HG02981 (cell line): ENCODE data around the gene CIBAR2.

Experiments used
- ATAC-seq: cut with Tn5 transposase; IDR thresholded peaks from one replicate; pipeline ENCODE4 v1.9.1; 2021; ENCODE audit warnings: mild to moderate bottlenecking, moderate library complexity; ENCODE audit not compliant: unreplicated experiment

Gene CIBAR2

DNA sequence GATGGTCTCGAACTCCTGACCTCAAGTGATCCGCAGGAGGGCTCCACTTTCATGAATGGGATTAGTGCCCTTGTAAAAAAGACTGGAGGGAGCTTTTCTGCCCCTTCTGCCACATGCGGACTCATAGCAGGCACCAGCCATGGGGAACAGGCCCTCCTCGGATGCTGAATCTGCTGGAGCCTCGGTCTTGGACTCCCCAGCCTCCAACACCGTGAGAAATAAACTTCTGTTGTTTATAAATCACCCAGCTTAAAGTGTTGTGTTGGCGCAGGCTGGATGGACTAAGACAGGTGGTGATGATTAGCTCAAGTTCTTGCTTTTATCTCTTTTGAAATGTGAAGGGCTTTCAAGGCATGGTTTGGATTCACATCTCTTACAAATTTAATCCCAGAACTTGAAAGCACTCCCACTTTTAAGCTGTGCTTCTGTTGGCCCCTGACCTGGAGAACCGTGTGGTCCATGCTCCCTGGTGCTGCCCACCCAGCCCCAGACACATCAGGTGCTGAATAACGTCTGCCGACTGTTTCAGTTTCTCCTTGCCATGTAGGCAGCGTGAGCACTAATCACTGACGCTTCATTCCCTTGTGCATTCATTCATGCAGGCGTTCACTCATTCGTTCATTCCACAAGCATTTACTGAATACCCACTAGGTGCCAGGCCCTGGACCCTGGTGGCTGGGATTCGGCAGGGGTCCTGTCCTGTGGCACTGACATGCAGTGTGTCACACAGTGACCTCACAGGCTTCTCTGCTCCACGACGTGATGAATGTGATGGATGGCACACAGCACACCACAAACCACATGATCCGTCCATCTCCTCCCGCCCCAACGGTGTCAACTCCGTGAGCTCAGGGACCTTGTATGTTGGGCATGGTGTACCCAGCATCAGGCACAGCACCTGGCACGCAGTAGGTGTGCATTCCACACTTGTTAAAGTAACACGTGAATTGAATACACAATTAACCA lies 8.9 kb downstream of the CIBAR2 start:
- peak; percentile 50 for ATAC-seq

DNA sequence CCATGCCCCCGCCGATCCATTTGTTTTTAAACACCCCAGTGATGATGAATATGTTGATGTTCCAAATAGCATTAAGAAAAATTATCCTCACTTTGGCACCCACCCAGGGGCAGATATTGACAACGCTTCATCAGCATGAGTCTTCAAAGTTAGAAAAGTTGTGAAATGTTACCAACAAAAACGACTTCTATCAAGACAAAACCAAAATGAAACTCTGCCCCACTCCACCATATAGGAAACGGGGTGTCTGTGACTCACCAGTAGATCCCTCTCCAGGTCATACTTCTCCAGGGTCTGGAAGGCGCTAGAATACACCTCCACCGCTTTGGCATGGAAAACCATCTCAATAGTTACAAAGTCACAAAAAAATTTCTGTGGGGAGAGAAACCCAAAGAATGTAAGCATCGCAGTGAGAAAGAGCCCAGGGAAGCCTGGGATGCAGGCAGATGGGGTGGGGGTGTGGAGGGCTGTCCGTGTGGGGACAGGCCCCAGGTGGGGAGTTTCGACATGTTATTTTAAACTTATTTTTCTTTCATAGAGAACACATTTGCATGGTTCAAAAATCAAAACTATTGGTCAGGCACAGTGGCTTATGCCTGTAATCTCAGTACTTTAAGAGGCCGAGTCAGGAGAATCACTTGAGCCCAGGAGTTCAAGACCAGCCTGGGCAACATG lies 10.2 kb downstream of the CIBAR2 start:
- ATAC-seq: no peak

DNA sequence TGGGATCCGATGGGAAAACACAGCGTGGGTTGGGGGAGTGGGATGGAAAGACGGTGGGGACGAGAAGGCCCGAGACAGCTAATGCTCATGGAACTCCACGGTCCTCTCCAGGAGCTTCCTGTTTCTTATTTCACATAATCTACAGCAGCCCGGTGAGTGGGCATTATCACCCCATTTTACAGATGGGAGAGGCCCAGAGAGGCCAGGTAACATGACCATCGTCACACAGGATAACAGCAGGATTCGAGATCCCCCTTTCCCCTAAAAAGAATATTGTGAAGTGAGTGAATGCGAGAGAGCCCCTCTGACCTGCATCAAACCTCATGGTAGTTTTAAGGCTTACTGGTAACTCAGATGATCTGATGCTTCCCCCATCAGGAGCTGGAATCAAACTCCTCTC lies 12.0 kb downstream of the CIBAR2 start:
- ATAC-seq: no peak

DNA sequence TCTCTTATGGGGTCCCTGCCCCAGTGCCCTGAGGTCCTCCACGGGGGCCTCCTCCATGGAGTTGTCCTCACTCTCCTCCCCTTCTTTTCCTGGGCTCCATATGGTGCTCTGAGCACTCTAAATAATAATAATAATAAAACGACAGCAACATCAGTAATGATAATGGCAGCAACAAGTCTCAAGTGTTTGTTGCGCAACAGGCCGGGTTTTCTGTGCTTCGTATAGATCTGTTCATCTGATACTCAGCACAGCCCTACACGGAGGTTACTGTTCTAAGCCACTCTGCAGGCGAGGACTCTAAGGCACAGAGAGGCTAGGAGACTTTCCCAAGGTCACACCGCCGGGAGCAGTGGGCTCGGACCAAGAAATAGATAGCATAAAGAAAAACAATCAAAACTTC lies 13.7 kb downstream of the CIBAR2 start:
- no peak for ATAC-seq

DNA sequence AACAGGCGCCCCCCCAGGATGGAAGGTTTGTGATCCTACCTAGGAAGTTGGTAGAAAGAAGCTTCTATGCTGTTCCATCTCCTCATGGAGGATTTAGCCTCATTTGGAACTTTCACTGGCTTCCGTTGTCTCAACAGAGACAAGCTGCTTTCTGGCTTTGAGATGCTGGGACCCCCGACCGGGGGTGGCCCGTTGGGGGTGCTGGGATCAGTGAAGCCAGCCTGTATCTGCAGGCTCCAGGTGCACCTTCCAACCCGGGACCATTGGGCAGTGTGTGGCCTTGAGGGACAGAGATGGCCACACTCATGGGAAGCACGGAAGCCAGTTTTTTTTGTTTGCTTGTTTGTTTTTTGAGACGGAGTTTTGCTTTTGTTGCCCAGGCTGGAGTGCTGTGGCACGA lies 15.4 kb downstream of the CIBAR2 start:
- ATAC-seq: no peak

DNA sequence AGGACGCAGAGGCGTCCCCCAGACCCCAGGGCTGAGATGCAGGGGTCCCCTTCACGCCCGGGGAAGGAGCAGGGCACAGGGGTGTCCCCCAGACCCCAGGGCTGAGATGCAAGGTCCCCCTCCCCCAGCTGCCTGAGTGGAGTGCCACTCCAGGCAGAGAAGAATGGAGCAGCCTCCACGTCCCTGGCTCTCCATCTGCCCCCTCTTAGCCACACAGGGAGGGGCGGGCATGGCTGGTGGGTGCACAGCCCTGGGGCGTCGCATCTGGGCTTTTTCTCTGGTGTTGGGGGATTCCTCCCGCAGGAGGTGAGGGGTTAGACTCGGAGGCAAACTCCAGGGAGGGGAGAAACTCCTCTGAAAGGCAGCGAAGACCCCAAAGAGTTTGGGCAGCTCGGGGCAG lies 17.5 kb downstream of the CIBAR2 start:
- no peak for ATAC-seq

DNA sequence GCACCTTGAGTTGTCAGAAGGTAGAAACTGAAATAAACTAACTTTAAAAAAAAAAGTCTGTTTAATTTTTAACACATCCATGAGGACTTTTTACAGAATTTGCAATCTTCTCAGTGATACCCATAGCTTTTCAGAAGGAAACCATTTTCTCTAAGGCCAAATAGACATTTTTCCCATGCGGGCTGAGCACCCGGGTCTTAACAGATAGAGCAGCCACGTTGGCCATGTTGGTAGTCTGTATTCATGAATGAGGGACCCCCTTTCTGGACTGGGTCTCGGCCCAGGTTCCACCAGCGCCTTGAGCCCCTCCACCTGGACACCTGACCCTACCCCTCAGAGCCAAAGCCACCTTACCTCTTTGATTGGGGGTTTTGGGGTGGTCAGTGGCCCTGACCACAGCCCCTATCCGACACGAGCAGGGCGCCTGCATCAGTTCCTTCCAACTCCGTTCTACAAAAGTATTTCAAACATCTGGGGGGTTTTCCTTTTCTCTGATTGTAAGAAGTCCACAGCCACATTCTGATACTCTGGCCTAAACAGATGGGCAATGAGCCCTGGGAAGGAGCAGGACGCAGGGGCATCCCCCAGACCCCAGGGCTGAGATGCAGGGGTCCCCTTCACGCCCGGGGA lies 18.0 kb downstream of the CIBAR2 start:
- ATAC-seq: no peak

DNA sequence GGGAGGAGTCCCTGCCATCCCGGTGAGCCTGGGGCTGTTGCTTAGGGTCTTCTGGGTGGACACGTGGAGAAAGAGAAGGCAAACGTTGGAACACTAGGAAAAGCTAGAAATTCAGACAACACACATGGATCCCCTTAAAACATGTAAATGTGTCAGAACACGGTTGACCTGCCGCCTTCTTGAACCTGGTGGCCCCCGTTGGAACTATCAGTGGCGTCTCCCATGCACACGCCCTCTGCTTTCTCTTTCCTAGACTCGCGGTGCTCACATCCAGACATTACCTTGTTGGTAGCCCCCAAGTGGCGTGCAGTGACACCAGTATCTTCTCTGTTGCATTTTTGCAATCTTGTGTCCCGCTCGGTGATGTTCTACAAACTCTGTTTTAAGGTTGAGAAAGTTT lies 18.6 kb downstream of the CIBAR2 start:
- ATAC-seq: no peak

DNA sequence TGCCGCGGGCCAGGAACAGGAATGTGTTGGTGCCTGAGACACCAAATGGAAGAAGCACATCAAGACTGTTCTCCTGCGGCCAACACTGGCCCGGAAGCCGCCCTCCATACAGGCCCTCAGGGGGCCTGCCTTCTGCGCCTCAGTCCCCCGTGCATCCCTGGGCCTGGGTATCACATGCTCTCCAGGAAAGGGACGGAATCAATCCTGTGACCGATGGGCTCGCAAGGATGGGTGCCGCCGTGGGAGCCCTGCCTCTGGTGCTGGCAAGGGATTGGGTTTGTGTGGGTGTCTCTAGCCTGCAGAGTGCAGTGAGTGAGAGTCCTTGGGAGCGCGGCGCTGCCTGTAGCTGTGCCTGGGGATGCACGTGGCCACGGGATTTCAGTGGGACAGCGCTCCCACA lies 19.4 kb downstream of the CIBAR2 start:
- no peak for ATAC-seq

DNA sequence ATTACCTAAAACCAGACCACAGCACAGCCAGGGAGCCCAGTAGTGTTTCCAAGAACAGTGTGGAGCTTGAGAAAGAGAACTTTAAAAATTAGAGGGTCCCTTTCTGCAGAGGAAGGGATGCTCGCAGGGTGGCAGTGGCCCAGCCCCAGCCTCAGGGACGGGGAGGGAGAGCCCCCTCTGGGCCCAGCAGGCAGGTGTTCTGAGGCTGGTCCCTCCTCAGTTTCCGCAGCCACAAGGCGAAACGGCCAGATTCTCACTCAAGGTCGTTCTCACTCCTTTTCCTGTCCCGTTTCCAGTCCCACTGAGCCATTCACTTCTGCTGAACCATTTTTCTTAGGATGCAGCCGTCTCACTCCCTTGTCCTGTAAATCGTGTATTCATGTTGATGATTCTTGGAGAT lies 20.0 kb downstream of the CIBAR2 start:
- no peak for ATAC-seq

DNA sequence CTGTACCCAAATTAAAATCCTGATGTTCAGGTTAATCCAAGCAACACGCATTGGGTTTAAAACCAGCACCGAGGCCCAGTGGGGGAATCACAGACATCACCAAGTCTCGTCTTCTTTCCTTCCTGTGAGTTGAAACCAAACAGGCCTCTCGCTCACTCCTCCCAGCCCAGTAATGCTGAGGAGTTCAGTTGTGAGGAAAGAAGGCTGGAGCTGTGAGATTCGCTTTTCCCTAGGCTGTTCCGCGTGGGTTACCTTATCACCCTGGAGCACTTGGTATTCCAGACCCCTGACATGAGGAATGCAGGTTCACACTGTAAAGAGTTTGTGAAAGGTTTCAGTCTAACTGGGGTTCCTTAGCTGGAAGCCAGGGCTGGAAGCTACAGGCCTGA lies 20.8 kb downstream of the CIBAR2 start:
- no peak for ATAC-seq

DNA sequence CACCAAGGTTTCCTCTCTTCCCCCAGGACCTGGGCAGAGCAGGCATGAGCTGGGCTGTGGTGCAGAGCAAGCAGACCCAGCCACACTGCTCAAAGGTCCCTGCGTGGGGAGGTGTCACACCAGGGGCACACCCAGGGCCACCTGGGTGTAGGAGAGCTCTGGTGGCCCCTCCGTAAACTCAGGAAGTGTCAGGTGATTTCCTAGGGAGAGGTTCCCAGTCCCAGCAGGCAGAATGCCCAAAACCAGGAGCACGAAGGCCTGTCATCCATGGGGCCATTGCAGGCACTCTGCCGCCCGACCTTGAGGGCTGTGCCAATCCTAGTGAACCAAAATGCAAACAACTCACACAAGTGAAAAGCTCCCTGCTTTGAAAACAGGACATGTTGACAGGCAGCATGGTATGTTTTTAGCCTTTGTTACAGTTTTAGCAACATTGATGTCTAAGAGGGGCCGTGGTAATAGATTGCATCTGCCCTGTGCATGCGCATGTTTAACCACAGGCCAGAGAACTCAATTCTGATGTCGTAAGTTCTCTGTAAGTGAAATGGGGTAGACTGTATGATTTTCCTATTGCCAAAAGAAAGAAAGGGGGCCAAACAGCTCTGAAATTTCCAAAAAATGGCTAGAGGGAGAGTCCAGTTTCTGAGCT lies 21.3 kb downstream of the CIBAR2 start:
- no peak for ATAC-seq

DNA sequence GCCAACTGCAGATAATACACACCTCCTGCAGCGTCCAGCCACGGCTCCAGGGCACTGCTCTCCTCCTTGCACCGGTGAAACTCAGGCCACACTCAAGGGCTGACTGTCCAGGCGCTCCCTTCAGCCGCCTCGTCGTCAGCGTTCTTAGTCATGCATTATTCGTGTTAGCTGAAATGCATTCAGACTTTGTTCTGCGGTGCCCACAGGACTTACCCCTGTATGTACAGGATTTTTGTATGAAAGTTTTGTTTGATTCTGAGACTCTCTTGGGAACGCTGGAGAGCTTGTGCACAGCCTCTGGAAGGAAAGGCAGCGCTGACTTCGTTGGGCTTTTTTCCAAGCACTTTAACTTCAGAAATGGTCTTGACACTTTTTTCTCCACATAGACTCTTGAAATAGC lies 22.1 kb downstream of the CIBAR2 start:
- ATAC-seq: no peak

DNA sequence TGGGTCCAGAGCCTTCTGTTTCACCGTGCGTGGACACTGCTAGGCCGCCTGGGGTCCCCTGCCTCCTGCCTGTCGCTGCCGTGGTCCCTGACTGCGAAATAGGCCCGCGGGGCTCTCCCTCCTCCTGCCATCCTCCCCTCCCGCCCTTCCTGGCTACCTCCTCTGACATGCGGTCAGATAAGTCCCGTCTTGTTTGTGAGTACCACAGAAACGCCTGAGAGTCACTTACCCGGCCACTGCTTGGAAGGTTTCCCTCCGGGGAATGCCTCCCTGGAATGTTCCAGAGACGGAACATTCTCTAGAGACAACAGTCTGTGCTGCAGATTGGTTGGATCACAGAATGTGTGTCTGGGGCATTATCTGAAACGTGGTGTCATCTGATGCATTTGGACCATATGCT lies 22.7 kb downstream of the CIBAR2 start:
- ATAC-seq: no peak

DNA sequence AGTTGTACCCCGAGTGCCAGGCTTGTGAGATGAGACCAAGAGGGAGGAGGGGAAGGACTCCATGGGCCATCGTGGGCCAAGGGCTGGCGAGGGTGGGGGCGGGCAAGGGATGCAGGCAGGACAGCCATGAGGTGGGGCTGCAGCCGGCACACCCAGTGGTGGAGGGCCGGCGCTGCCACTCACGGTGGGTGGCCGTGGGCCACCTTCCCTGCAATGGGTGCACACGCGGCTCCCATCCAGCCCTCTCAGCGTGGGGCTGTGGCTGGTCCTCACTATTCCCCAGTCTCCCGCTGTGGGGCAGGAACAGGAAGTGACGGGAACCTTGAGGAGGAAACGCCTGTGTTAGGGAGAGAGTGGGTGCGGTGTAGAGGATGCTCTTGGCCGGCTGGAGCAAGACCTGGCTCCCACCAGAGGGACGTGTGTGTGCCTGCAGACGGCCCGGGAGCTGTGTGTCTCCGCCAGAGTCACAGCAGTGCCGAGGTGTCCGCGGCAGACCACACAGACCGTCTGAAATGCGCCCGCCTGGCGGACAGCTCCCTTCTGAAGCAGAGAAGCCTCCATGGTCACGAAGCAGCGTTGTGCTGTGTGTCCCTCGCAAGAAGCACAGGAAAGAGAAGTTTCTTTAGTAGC lies 23.6 kb downstream of the CIBAR2 start:
- no peak for ATAC-seq

DNA sequence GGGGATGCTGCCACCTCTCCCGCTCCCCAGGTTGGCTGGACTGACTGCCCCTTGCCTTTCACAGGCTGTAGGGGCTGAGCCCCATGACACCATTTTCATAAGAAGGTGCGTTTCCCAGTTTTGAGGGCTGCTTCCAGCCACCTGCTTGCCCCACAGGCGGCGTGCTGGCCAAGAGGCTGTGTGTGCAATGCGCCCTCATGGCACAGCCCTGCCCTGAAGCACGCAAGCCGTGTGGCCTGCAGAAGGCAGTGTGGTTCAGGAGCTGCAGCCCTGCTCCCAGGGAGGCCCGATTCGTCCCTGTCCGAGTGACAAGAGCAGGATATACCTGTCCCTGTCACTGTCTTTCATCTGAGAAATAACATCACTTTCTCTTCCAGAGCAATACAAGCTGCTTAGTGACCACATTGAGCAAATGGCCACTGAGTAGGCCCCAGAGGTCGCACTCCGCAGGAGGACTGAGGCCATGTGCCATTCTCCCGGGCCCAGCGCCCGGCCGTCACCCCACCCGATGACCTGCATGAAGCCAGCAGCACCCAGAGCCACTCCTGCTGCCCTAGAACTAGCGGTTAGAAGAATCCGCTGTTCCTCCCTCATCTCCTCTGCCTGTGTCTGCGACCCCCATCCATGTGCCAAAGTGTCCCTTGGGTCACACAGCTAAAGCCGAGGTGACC lies 24.2 kb downstream of the CIBAR2 start:
- ATAC-seq: no peak

DNA sequence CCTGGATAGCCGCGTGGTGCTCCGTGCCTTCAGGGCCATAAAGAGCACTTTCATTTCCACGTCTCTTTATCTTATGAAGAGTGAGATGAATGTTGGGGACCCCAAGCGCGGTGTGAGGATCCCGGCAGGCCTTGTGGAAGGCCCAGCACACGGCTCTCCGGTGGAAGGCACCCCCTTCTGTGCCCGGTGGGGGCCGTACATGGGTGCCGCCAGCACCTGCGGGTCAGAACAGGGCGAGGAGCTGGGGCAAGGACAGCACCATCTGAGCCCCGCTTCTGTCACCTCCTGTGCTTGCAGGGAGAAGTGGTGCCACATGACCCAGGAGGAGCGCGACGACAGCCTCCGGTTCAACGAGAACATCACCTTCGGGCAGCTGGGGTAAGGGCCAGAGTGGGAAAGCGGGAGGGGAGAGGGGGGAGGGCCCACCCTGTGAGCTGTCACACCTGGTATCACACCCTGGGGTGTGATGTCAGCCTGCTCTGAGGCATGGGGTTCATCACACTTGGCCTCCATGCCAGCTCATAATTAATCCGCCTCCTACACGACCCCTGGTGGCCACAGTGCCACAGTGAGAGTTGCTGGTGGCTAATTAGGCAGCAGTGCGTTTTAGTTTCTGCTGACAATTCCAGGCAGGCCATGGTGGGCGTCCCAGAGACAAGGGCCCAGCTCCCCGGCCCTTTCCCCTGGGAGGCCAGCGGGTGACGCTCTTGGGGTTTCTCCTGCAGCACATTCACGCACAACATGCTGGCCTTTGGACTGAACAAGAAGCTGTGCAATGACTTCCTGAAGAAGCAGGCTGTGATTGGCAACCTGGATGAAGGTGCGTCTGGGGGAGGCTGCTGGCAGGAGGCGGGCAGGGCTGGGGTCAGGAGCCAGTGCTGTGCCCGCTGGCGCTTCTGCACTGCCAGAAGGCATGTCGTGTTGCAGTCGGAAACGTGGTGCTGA lies 25.7 kb downstream of the CIBAR2 start:
- no peak for ATAC-seq

DNA sequence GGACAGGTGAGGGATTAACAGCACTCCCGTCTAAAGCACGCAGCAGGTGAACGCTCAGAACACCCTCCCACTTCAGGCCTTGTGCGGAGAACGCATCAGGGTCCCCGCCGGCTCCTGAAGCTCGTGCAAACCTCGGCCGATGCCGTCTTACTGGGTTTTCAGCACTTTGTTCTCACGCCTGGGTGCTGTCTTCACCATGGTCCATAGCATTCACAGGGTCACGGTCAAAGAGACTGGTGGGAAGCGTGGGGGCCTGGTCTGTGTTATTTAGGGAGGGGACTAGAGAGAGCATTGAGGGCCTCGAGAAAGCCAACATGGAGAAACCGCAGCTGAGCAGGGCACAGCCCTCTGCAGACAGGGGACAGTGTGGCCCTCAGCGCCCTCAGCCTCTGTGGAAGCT lies 26.6 kb downstream of the CIBAR2 start:
- ATAC-seq: no peak

DNA sequence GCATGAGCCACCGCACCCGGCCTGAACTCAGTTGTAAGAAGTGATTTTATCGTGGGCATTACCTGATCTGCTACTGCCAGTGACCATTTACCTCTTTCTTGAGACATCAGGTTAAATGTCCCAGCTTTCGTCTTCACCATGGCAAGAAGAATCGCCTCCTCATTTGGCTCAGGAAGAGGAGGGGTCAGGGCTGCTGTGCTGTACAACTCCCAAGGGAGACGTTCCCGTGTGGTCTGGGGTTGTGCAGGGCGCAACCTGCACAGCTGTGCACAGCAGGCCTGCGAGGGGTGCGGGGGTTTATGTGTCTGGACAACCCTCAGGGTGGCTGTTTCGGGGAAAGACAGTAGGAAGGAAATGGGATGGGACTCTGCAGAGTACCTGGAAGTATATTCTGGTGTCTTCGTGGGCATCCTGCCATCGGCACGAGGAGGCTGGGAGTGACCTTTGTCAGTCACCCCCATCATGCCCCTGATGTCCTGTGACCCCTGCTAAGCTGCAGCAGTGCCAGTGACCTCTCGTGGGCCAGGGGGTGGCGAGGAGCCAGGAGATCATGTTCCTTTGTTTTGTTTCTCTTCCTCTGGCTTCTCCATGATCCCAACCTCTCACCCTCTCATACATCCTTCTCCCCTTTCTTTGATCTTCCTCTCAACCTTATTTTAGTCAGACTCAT lies 27.3 kb downstream of the CIBAR2 start:
- ATAC-seq: no peak
